GM23338 (cell line): ENCODE data around the gene MOCOS. TPM values are rescaled to one million over a fixed set of nuclear protein-coding genes. Genes with fewer than 3 reads are reported as not detected.

Experiments
- ATAC-seq: fragments of 200-7000 bp; cut with Tn5 transposase; 3 replicates; pipeline ENCODE4 v1.9.1; 2020
- DNase-seq: peaks from one replicate; pipeline ENCODE4 v3.0.0-alpha.2; 2015; ENCODE audit warnings: low spot score
- H2AFZ ChIP-seq: fragments of 200-600 bp; sonication (generic); 2 replicates; pipeline ENCODE4 v1.8.0; 2016; ENCODE audit warnings: antibody characterized with exemption, mild to moderate bottlenecking, moderate library complexity
- H3F3A ChIP-seq: fragments of 200-600 bp; sonication (generic); replicated peaks from 2 replicates; pipeline ENCODE4 v1.8.0; 2017; ENCODE audit warnings: antibody characterized with exemption, mixed run types, low read depth
- H3K27ac ChIP-seq: fragments of 200-600 bp; sonication (generic); 2 replicates; pipeline ENCODE4 v1.6.1; 2016; ENCODE audit warnings: low read depth
- H3K27me3 ChIP-seq: fragments of 200-600 bp; sonication (generic); 2 replicates; pipeline ENCODE4 v1.8.0; 2016; ENCODE audit warnings: mild to moderate bottlenecking, mixed run types, moderate library complexity; ENCODE audit not compliant: insufficient read depth
- H3K36me3 ChIP-seq: fragments of 200-600 bp; sonication (generic); 2 replicates; pipeline ENCODE4 v1.8.0; 2016; ENCODE audit warnings: mild to moderate bottlenecking; ENCODE audit not compliant: insufficient read depth
- H3K4me1 ChIP-seq: fragments of 200-600 bp; sonication (generic); 2 replicates; pipeline ENCODE4 v1.8.0; 2016; ENCODE audit warnings: mild to moderate bottlenecking, moderate library complexity; ENCODE audit not compliant: insufficient read depth
- H3K4me2 ChIP-seq: fragments of 200-600 bp; sonication (generic); 2 replicates; pipeline ENCODE4 v1.7.1; 2017; ENCODE audit warnings: mixed run types
- H3K4me3 ChIP-seq: fragments of 200-600 bp; sonication (generic); 2 replicates; pipeline ENCODE4 v1.6.1; 2016; ENCODE audit warnings: mixed run types
- H3K79me2 ChIP-seq: fragments of 200-600 bp; sonication (generic); replicated peaks from 2 replicates; pipeline ENCODE4 v1.8.0; 2017; ENCODE audit warnings: mild to moderate bottlenecking; ENCODE audit not compliant: insufficient read depth
- H3K9me2 ChIP-seq: fragments of 200-600 bp; sonication (generic); 2 replicates; pipeline ENCODE4 v1.8.0; 2017; ENCODE audit not compliant: insufficient read depth
- H4K20me1 ChIP-seq: fragments of 200-600 bp; sonication (generic); replicated peaks from 2 replicates; pipeline ENCODE4 v1.8.0; 2017; ENCODE audit warnings: mild to moderate bottlenecking; ENCODE audit not compliant: insufficient read depth
- H3K27ac Mint-ChIP-seq: 2 replicates; pipeline ENCODE4 v1.8.0; 2020; ENCODE audit warnings: inconsistent platforms, mild to moderate bottlenecking, moderate library complexity, mixed read lengths
- H3K27me3 Mint-ChIP-seq: 3 replicates; pipeline ENCODE4 v1.8.0; 2022; ENCODE audit warnings: low read depth, mild to moderate bottlenecking, moderate library complexity, mixed read lengths, inconsistent platforms; ENCODE audit not compliant: insufficient read depth, poor library complexity
- H3K36me3 Mint-ChIP-seq: 3 replicates; pipeline ENCODE4 v1.8.0; 2021; ENCODE audit warnings: low read depth, mild to moderate bottlenecking, inconsistent platforms, moderate library complexity, mixed read lengths
- H3K4me1 Mint-ChIP-seq: 3 replicates; pipeline ENCODE4 v1.8.0; 2020; ENCODE audit warnings: mild to moderate bottlenecking, inconsistent platforms, mixed read lengths
- H3K4me3 Mint-ChIP-seq: 3 replicates; pipeline ENCODE4 v1.8.0; 2021; ENCODE audit warnings: moderate library complexity, mild to moderate bottlenecking, inconsistent platforms, mixed read lengths
- H3K9me3 Mint-ChIP-seq: 3 replicates; pipeline ENCODE4 v1.8.0; 2020; ENCODE audit warnings: moderate library complexity, mild to moderate bottlenecking, inconsistent platforms, mixed read lengths
- CREB1 ChIP-seq: fragments of 250-450 bp; sonication (Bioruptor Pico); IDR thresholded peaks from 2 replicates; pipeline ENCODE4 v1.5.0; 2020; ENCODE audit warnings: low read depth, mild to moderate bottlenecking, moderate library complexity
- CTCF ChIP-seq, 2 experiments: fragments of 200-600 bp in 1 of 2; sonication (generic) in 1 of 2; conservative IDR thresholded peaks; 2 replicates each; pipeline versions ENCODE4 v1.5.1 to v1.6.1; 2016 to 2017; ENCODE audit warnings: antibody characterized with exemption in 2 of 2, low read depth in 2 of 2, mild to moderate bottlenecking in 2 of 2, moderate library complexity in 1 of 2
- EZH2phosphoT487 ChIP-seq: fragments of 200-600 bp; sonication (generic); IDR thresholded peaks from one replicate; pipeline ENCODE4 v1.8.1; 2018; ENCODE audit warnings: antibody characterized with exemption; ENCODE audit not compliant: unreplicated experiment
- JUNB ChIP-seq: IDR thresholded peaks from one replicate; pipeline ENCODE4 v1.6.1; 2016; ENCODE audit warnings: antibody characterized with exemption; ENCODE audit not compliant: unreplicated experiment
- NANOG ChIP-seq: IDR thresholded peaks from 2 replicates; pipeline ENCODE4 v1.6.1; 2016; ENCODE audit warnings: antibody characterized with exemption, borderline replicate concordance
- STAT1 ChIP-seq: IDR thresholded peaks from one replicate; pipeline ENCODE4 v1.6.1; 2016; ENCODE audit warnings: antibody characterized with exemption; ENCODE audit not compliant: unreplicated experiment
- ZNF462 ChIP-seq: fragments of 250-450 bp; sonication (Bioruptor Pico); IDR thresholded peaks from 2 replicates; pipeline ENCODE4 v1.5.0; 2020; ENCODE audit warnings: mild to moderate bottlenecking, moderate library complexity
- polyA plus RNA-seq: library from polyadenylated mRNA; unstranded; fragments of >200 nt; fragmentation: Nextera tagmentation; extraction: Ambion mirVana; gene quantifications from 2 replicates; pipeline ENCODE4 v1.2.1, GENCODE V29; 2016
- total RNA-seq: library from RNA; depleted of rRNA; stranded (reverse); fragments of >200 nt; shearing (Covaris generic); gene quantifications from 2 replicates; pipeline ENCODE4 v1.2.3, GENCODE V29; 2014
- TF ChIP-seq, protein P1 (sequence below): IDR thresholded peaks from one replicate; pipeline ENCODE4 v1.6.1; 2018; ENCODE audit warnings: antibody characterized with exemption; ENCODE audit not compliant: unreplicated experiment
- TF ChIP-seq, protein P2 (sequence below): IDR thresholded peaks from 2 replicates; pipeline ENCODE4 v1.6.1; 2016; ENCODE audit warnings: antibody characterized with exemption

MOCOS gene
- total and polyA plus RNA-seq, 2 experiments from 2014 or later = 3.9 to 7.2 TPM

GRCh38 chr18:36183033-36183432 is 4.3 kb upstream of the MOCOS start (continued):
- TF ChIP-seq JUNB = no peak
- no peak for TF ChIP-seq CREB1 (CRISPR knock-in tag)
- TF ChIP-seq EZH2phosphoT487 = no peak
- TF ChIP-seq, protein P1, sequence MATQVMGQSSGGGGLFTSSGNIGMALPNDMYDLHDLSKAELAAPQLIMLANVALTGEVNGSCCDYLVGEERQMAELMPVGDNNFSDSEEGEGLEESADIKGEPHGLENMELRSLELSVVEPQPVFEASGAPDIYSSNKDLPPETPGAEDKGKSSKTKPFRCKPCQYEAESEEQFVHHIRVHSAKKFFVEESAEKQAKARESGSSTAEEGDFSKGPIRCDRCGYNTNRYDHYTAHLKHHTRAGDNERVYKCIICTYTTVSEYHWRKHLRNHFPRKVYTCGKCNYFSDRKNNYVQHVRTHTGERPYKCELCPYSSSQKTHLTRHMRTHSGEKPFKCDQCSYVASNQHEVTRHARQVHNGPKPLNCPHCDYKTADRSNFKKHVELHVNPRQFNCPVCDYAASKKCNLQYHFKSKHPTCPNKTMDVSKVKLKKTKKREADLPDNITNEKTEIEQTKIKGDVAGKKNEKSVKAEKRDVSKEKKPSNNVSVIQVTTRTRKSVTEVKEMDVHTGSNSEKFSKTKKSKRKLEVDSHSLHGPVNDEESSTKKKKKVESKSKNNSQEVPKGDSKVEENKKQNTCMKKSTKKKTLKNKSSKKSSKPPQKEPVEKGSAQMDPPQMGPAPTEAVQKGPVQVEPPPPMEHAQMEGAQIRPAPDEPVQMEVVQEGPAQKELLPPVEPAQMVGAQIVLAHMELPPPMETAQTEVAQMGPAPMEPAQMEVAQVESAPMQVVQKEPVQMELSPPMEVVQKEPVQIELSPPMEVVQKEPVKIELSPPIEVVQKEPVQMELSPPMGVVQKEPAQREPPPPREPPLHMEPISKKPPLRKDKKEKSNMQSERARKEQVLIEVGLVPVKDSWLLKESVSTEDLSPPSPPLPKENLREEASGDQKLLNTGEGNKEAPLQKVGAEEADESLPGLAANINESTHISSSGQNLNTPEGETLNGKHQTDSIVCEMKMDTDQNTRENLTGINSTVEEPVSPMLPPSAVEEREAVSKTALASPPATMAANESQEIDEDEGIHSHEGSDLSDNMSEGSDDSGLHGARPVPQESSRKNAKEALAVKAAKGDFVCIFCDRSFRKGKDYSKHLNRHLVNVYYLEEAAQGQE = no peak
- no peak for TF ChIP-seq CTCF (conservative IDR thresholded peaks at IDR 0.05; ENCODE audit: low read depth in 2 of 2)
- TF ChIP-seq NANOG = no peak

GRCh38 chr18:36183987-36184386 is 3.3 kb upstream of the MOCOS start:
- no peaks in the 10 kb centered on the region for H3K9me2 ChIP-seq
- no peaks in the 10 kb centered on the region for H3K36me3 ChIP-seq
- peaks cover 9% of the 10 kb centered on the region; the same call in 1 of the 2 replicates for H3F3A ChIP-seq
- Mint-ChIP-seq H3K4me1 (peaks cover 30% of the 10 kb centered on the region), H3K36me3 (peaks cover 4% of the 10 kb centered on the region; the same call in 2 of the 3 replicates), H3K27ac (no peak overlapping the region), H3K4me3 (no peak overlapping the region; the same call in 2 of the 3 replicates), H3K9me3 (no peaks in the 10 kb centered on the region), H3K27me3 (peaks cover 30% of the 10 kb centered on the region)
- no peak overlapping the region for H3K27ac ChIP-seq
- DNase-seq (no peak), ATAC-seq (no peak)
- H3K4me3 ChIP-seq = no peak overlapping the region
- H4K20me1 ChIP-seq = 0 out of 2 replicates have a peak, but pooled peaks cover 4% of the 10 kb centered on the region
- no peak overlapping the region for H3K4me2 ChIP-seq
- H2AFZ ChIP-seq = no peak overlapping the region
- peaks cover 8% of the 10 kb centered on the region for H3K4me1 ChIP-seq
- H3K79me2 ChIP-seq = peaks cover under 1% of the 10 kb centered on the region; the same call in 1 of the 2 replicates
- H3K27me3 ChIP-seq = peaks cover 41% of the 10 kb centered on the region
- TF ChIP-seq STAT1 (no peak), NANOG (no peak), CTCF (conservative IDR thresholded peaks at IDR 0.05; ENCODE audit: low read depth in 2 of 2) (no peak), ZNF462 (CRISPR knock-in tag) (no peak)
- TF ChIP-seq, protein P2, sequence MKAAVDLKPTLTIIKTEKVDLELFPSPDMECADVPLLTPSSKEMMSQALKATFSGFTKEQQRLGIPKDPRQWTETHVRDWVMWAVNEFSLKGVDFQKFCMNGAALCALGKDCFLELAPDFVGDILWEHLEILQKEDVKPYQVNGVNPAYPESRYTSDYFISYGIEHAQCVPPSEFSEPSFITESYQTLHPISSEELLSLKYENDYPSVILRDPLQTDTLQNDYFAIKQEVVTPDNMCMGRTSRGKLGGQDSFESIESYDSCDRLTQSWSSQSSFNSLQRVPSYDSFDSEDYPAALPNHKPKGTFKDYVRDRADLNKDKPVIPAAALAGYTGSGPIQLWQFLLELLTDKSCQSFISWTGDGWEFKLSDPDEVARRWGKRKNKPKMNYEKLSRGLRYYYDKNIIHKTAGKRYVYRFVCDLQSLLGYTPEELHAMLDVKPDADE = no peak
